Measurements from ENCODE around the gene GJA1.

GJA1 gene

DNA sequence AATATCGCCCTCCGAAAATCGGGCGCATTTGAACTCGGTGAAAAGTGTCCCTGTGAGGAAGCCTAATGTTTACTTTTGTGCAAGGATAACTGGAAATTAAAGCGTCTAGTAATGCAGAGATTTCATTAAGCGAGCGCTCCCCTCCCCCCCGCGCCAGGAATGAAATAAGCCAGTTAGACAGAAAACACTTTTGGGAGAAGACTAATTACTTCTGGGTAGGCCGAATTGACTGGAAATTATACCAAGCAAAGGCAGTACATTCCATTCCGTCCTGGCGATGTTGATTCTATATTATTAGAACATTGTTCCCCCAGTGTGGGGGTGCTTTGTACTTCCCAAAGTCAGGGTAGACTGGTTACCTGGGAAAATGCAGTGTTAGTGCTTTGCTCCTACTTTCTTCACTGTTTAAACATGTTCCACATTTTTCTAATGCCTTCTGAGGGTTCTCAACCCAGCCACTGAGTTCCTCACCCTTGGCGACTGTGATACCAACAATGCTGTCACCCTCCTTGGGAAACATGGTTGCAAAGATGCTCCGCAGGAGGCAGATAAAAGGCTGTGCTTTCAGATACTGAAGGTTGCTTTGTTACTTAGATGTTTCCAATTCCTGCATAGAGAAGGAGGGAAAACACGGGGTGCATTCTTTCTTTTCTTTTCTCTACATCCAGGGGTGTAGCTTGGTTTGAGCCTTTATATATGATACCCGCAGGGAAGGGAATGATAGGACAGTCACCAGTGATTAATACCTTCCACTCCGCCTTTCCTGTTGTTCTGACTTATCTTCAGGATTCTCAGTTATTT, 2.6 kb downstream of the GJA1 start:
- Histone ChIP-seq H3K9ac (ENCODE audit: low read depth, low read length, poor library complexity, severe bottlenecking) (no peak overlapping the region), H3K4me3 (ENCODE audit: low read length, poor library complexity, severe bottlenecking) (no peak overlapping the region), H4K20me1 (ENCODE audit: insufficient read depth, low read length, poor library complexity, severe bottlenecking) (no peaks in the 10 kb centered on the region), H3K9me3 (ENCODE audit: insufficient read depth, low read depth, low read length) (no peaks in the 10 kb centered on the region), H3K36me3 (ENCODE audit: insufficient read depth, low read length) (no peaks in the 10 kb centered on the region), H3K4me2 (ENCODE audit: low read depth, low read length, poor library complexity, severe bottlenecking) (no peak overlapping the region), H3K9me2 (replicated peaks; ENCODE audit: low read depth, low read length) (no peaks in the 10 kb centered on the region), H3K27me3 (ENCODE audit: insufficient read depth, low read length, poor library complexity, severe bottlenecking) (no peaks in the 10 kb centered on the region), H2AFZ (ENCODE audit: low read length) (no peak overlapping the region), H3K4me1 (ENCODE audit: insufficient read depth, low read length, poor library complexity, severe bottlenecking) (no peaks in the 10 kb centered on the region), H3K79me2 (ENCODE audit: insufficient read depth, low read length) (no peaks in the 10 kb centered on the region), H3F3A (ENCODE audit: low read depth) (no peaks in the 10 kb centered on the region)
- TF ChIP-seq CTCF (conservative IDR thresholded peaks at IDR 0.05; ENCODE audit: low read length) (no peak), EZH2phosphoT487 (IDR thresholded peaks at IDR 0.05; ENCODE audit: borderline replicate concordance) (no peak)

DNA sequence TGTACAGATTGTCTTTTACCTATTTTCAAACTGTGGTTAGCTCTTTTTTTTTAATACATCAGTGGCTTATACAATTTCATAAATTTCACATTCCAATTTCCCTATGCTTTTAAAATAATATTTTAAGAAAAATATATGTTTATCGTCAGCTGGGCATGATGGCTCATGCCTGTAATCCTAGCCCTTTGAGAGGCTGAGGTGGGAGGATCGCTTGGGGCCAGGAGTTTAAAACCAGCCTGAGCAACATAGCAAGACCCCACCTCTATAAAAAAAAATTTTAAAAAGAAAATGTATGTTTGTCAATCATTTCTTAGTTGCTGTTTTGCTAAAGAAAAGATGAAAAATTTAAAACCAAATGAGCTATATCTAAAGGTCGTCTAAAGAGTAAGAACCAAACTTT, 3.4 kb downstream of the GJA1 start:
- no peak overlapping the region for H3K4me2 ChIP-seq (ENCODE audit: low read depth, low read length, poor library complexity, severe bottlenecking)
- no peaks in the 10 kb centered on the region for H3K27me3 ChIP-seq (ENCODE audit: insufficient read depth, low read length, poor library complexity, severe bottlenecking)
- no peaks in the 10 kb centered on the region for H3K36me3 ChIP-seq (ENCODE audit: insufficient read depth, low read length)
- no peak for TF ChIP-seq EZH2phosphoT487 (IDR thresholded peaks at IDR 0.05; ENCODE audit: borderline replicate concordance)
- no peaks in the 10 kb centered on the region for H3F3A ChIP-seq (ENCODE audit: low read depth)
- H2AFZ ChIP-seq (ENCODE audit: low read length), result no peak overlapping the region
- H3K4me1 ChIP-seq (ENCODE audit: insufficient read depth, low read length, poor library complexity, severe bottlenecking), result no peaks in the 10 kb centered on the region
- H3K9ac ChIP-seq (ENCODE audit: low read depth, low read length, poor library complexity, severe bottlenecking), result no peak overlapping the region
- no peaks in the 10 kb centered on the region for H4K20me1 ChIP-seq (ENCODE audit: insufficient read depth, low read length, poor library complexity, severe bottlenecking)
- no peaks in the 10 kb centered on the region for H3K9me2 ChIP-seq (replicated peaks; ENCODE audit: low read depth, low read length)
- H3K9me3 ChIP-seq (ENCODE audit: insufficient read depth, low read depth, low read length), result no peaks in the 10 kb centered on the region
- no peaks in the 10 kb centered on the region for H3K79me2 ChIP-seq (ENCODE audit: insufficient read depth, low read length)
- no peak overlapping the region for H3K4me3 ChIP-seq (ENCODE audit: low read length, poor library complexity, severe bottlenecking)

- Histone ChIP-seq H3F3A (ENCODE audit: low read depth) (no peaks in the 10 kb centered on the region), H3K79me2 (ENCODE audit: insufficient read depth, low read length) (no peaks in the 10 kb centered on the region), H4K20me1 (ENCODE audit: insufficient read depth, low read length, poor library complexity, severe bottlenecking) (no peaks in the 10 kb centered on the region), H3K9me2 (replicated peaks; ENCODE audit: low read depth, low read length) (no peaks in the 10 kb centered on the region), H3K9me3 (ENCODE audit: insufficient read depth, low read depth, low read length) (no peaks in the 10 kb centered on the region), H3K4me2 (ENCODE audit: low read depth, low read length, poor library complexity, severe bottlenecking) (no peak overlapping the region), H2AFZ (ENCODE audit: low read length) (no peak overlapping the region), H3K4me3 (ENCODE audit: low read length, poor library complexity, severe bottlenecking) (no peak overlapping the region), H3K4me1 (ENCODE audit: insufficient read depth, low read length, poor library complexity, severe bottlenecking) (no peaks in the 10 kb centered on the region), H3K27me3 (ENCODE audit: insufficient read depth, low read length, poor library complexity, severe bottlenecking) (no peaks in the 10 kb centered on the region), H3K36me3 (ENCODE audit: insufficient read depth, low read length) (no peaks in the 10 kb centered on the region), H3K9ac (ENCODE audit: low read depth, low read length, poor library complexity, severe bottlenecking) (no peak overlapping the region)
- TF ChIP-seq EZH2phosphoT487 (IDR thresholded peaks at IDR 0.05; ENCODE audit: borderline replicate concordance) (no peak), CTCF (conservative IDR thresholded peaks at IDR 0.05; ENCODE audit: low read length) (no peak)
Observed at GRCh38 chr6:121439475-121439874, 4.0 kb downstream of the GJA1 start.

DNA sequence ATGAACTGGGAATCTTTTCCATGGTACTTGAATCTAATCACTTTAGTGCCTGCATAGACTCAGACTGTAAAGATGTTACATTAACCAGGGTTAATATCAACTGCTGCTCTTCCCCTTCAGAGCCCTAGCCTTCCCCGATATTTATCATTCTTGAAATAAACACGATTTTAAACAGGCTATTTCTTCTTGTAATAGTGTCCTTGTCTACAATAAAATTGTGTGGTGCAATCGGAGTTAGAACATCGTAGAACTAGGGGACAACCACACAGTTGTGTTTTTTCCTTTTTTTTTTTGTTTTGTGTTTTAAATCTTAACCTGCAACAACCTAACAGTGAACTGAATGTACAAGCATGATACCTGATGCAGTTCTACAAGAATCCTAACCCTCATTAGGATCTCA, 4.5 kb downstream of the GJA1 start:
- H3K79me2 ChIP-seq (ENCODE audit: insufficient read depth, low read length), result no peaks in the 10 kb centered on the region
- H2AFZ ChIP-seq (ENCODE audit: low read length), result no peak overlapping the region
- H3K36me3 ChIP-seq (ENCODE audit: insufficient read depth, low read length), result no peaks in the 10 kb centered on the region
- H3K9me2 ChIP-seq (replicated peaks; ENCODE audit: low read depth, low read length), result no peaks in the 10 kb centered on the region
- H3K9me3 ChIP-seq (ENCODE audit: insufficient read depth, low read depth, low read length), result no peaks in the 10 kb centered on the region
- no peaks in the 10 kb centered on the region for H3F3A ChIP-seq (ENCODE audit: low read depth)
- no peaks in the 10 kb centered on the region for H3K4me1 ChIP-seq (ENCODE audit: insufficient read depth, low read length, poor library complexity, severe bottlenecking)
- no peak overlapping the region for H3K4me2 ChIP-seq (ENCODE audit: low read depth, low read length, poor library complexity, severe bottlenecking)
- no peak overlapping the region for H3K9ac ChIP-seq (ENCODE audit: low read depth, low read length, poor library complexity, severe bottlenecking)
- no peak overlapping the region for H3K4me3 ChIP-seq (ENCODE audit: low read length, poor library complexity, severe bottlenecking)
- H4K20me1 ChIP-seq (ENCODE audit: insufficient read depth, low read length, poor library complexity, severe bottlenecking), result no peaks in the 10 kb centered on the region
- TF ChIP-seq CTCF (conservative IDR thresholded peaks at IDR 0.05; ENCODE audit: low read length) (no peak), EZH2phosphoT487 (IDR thresholded peaks at IDR 0.05; ENCODE audit: borderline replicate concordance) (no peak)
- no peaks in the 10 kb centered on the region for H3K27me3 ChIP-seq (ENCODE audit: insufficient read depth, low read length, poor library complexity, severe bottlenecking)
